CD8-positive, alpha-beta memory T cell (primary cell): ENCODE data around the gene TBCD. TPM values are rescaled to one million over a fixed set of nuclear protein-coding genes. Genes with fewer than 3 reads are reported as not detected.
A peak's percentile ranks its signal among the peaks of the same experiment; 100 is the strongest.

ENCODE experiments used
- CTCF ChIA-PET: fragments of 350-600 bp; sonication (Branson Sonifier 250); formaldehyde crosslinking; loops from one replicate; lab custom pipeline; 2021; ENCODE audit warnings: antibody characterized with exemption; lab: Charles Lee
- POLR2A ChIA-PET: fragments of 350-600 bp; sonication (Branson Sonifier 250); formaldehyde crosslinking; loops from one replicate; lab custom pipeline; 2021; ENCODE audit warnings: antibody characterized with exemption; lab: Charles Lee
- DNase-seq, 5 donors: peaks; one replicate each; pipeline versions ENCODE4 v3.0.0 to v3.0.0-alpha.2; 2020 to 2022; ENCODE audit warnings: mixed read lengths in 1 of 5
- H3K27ac ChIP-seq: one replicate; pipeline ENCODE4 v1.7.0; 2013; ENCODE audit warnings: low read depth, mild to moderate bottlenecking, low read length, moderate library complexity
- H3K27me3 ChIP-seq: 2 replicates; pipeline ENCODE4 v1.7.0; 2013; ENCODE audit warnings: low read length, mild to moderate bottlenecking; ENCODE audit not compliant: insufficient read depth, poor library complexity, severe bottlenecking
- H3K36me3 ChIP-seq: 2 replicates; pipeline ENCODE4 v1.7.0; 2013; ENCODE audit warnings: mild to moderate bottlenecking, low read length, moderate library complexity; ENCODE audit not compliant: insufficient read depth
- H3K4me1 ChIP-seq: 2 replicates; pipeline ENCODE4 v1.7.0; 2013; ENCODE audit warnings: mild to moderate bottlenecking, low read length, moderate library complexity; ENCODE audit not compliant: insufficient read depth
- H3K4me3 ChIP-seq: 2 replicates; pipeline ENCODE4 v1.7.0; 2013; ENCODE audit warnings: mild to moderate bottlenecking, low read length
- H3K9me3 ChIP-seq: 2 replicates; pipeline ENCODE4 v1.7.0; 2013; ENCODE audit warnings: mild to moderate bottlenecking, low read length
- H3K27ac Mint-ChIP-seq, 8 donors: one replicate each; pipeline ENCODE4 v1.8.0; 2020 to 2021; ENCODE audit warnings: mixed read lengths in 8 of 8, mild to moderate bottlenecking in 6 of 8, inconsistent platforms in 3 of 8, moderate library complexity in 3 of 8
- H3K27me3 Mint-ChIP-seq, 2 donors: one replicate each; pipeline ENCODE4 v1.8.0; 2020 to 2021; ENCODE audit warnings: mixed read lengths in 2 of 2, mild to moderate bottlenecking in 1 of 2, moderate library complexity in 1 of 2
- H3K36me3 Mint-ChIP-seq, 3 donors: one replicate each; pipeline ENCODE4 v1.8.0; 2020 to 2021; ENCODE audit warnings: mixed read lengths in 3 of 3, inconsistent platforms in 1 of 3, mild to moderate bottlenecking in 1 of 3
- H3K4me1 Mint-ChIP-seq, 3 donors: one replicate each; pipeline ENCODE4 v1.8.0; 2020 to 2021; ENCODE audit warnings: mixed read lengths in 3 of 3, inconsistent platforms in 1 of 3, mild to moderate bottlenecking in 1 of 3
- H3K4me3 Mint-ChIP-seq, 7 donors: one replicate each; pipeline ENCODE4 v1.8.0; 2020 to 2021; ENCODE audit warnings: mixed read lengths in 7 of 7, mild to moderate bottlenecking in 6 of 7, moderate library complexity in 4 of 7, inconsistent platforms in 2 of 7
- H3K9me3 Mint-ChIP-seq, 5 donors: one replicate each; pipeline ENCODE4 v1.8.0; 2020 to 2022; ENCODE audit warnings: mixed read lengths in 5 of 5, mild to moderate bottlenecking in 3 of 5, moderate library complexity in 2 of 5, inconsistent platforms in 1 of 5
- polyA plus RNA-seq: library from polyadenylated mRNA; unstranded; fragments of 300-500 nt; fragmentation: Illumina TruSeq; gene quantifications from one replicate; pipeline ENCODE4 v1.2.3, GENCODE V29; 2021
- total RNA-seq, 2 experiments: library from RNA; stranded (reverse); gene quantifications; one replicate each; pipeline ENCODE4 v1.2.3, GENCODE V29; 2021

The TBCD gene
- total and polyA plus RNA-seq, 3 experiments from 2014 or later, result 79.1 to 130 (median 83.7) TPM

- Histone ChIP-seq H3K4me3 (no peak overlapping the region), H3K9me3 (no peaks in the 10 kb centered on the region), H3K4me1 (no peaks in the 10 kb centered on the region), H3K27me3 (no peaks in the 10 kb centered on the region), H3K36me3 (no peaks in the 10 kb centered on the region), H3K27ac (no peak overlapping the region)
- POLR2A ChIA-PET, result interaction anchor here (0.8 kb wide), 1 partner anchor 49 kb away, joined by 3 read pairs; no protein-coding TSS in a partner anchor
- peaks cover 0 to 6% (median 3%) of the 10 kb centered on the region in 3 donors for H3K4me1 Mint-ChIP-seq
- H3K27ac Mint-ChIP-seq, result peak overlapping the region in 1 of 8 donors; percentile 38
- DNase-seq, result no peak
- CTCF ChIA-PET, result no interaction called here
- no peak overlapping the region for H3K4me3 Mint-ChIP-seq
- peaks cover 0 to 33% (median 2%) of the 10 kb centered on the region in 3 donors for H3K36me3 Mint-ChIP-seq
- H3K27me3 Mint-ChIP-seq, result no peaks in the 10 kb centered on the region
- no peaks in the 10 kb centered on the region for H3K9me3 Mint-ChIP-seq
These were observed 84.1 kb downstream of the TBCD start for GRCh38 chr17:82835766-82836512.

- Mint-ChIP-seq H3K4me1 (peaks cover 0 to 6% (median 3%) of the 10 kb centered on the region in 3 donors), H3K27me3 (no peaks in the 10 kb centered on the region), H3K4me3 (no peak overlapping the region), H3K27ac (peak overlapping the region in 4 of 8 donors; percentile 18 to 92 (median 30)), H3K9me3 (no peaks in the 10 kb centered on the region), H3K36me3 (peaks cover 0 to 26% (median 2%) of the 10 kb centered on the region in 3 donors)
- Histone ChIP-seq H3K4me1 (no peaks in the 10 kb centered on the region), H3K27me3 (no peaks in the 10 kb centered on the region), H3K36me3 (no peaks in the 10 kb centered on the region), H3K9me3 (no peaks in the 10 kb centered on the region), H3K4me3 (no peak overlapping the region), H3K27ac (no peak overlapping the region)
- DNase-seq, result no peak
- ChIA-PET POLR2A (interaction anchor here (0.9 kb wide), 1 partner anchor 18 kb away, joined by 3 read pairs; no protein-coding TSS in a partner anchor), CTCF (no interaction called here)
These were observed 85.0 kb downstream of the TBCD start for GRCh38 chr17:82836823-82837357.

- Histone ChIP-seq H3K27ac (no peak overlapping the region), H3K27me3 (no peaks in the 10 kb centered on the region), H3K4me3 (no peak overlapping the region), H3K9me3 (no peaks in the 10 kb centered on the region), H3K4me1 (no peaks in the 10 kb centered on the region), H3K36me3 (no peaks in the 10 kb centered on the region)
- no peaks in the 10 kb centered on the region for H3K27me3 Mint-ChIP-seq
- H3K27ac Mint-ChIP-seq, result peak overlapping the region in 2 of 8 donors; percentile 27 to 40
- peaks cover 0 to 18% (median 2%) of the 10 kb centered on the region in 3 donors for H3K36me3 Mint-ChIP-seq
- peaks cover 0 to 6% (median 3%) of the 10 kb centered on the region in 3 donors for H3K4me1 Mint-ChIP-seq
- H3K9me3 Mint-ChIP-seq, result no peaks in the 10 kb centered on the region
- no peak overlapping the region for H3K4me3 Mint-ChIP-seq
- ChIA-PET CTCF (no interaction called here), POLR2A (interaction anchor here (0.9 kb wide), 1 partner anchor 19 kb away, joined by 3 read pairs; no protein-coding TSS in a partner anchor)
- DNase-seq, result no peak
These were observed 85.9 kb downstream of the TBCD start for GRCh38 chr17:82837586-82838320.

GRCh38 chr17:82838386-82839063, 86.7 kb downstream of the TBCD start:
- DNase-seq, result no peak
- Histone ChIP-seq H3K4me1 (no peaks in the 10 kb centered on the region), H3K9me3 (no peaks in the 10 kb centered on the region), H3K4me3 (no peak overlapping the region), H3K36me3 (no peaks in the 10 kb centered on the region), H3K27me3 (no peaks in the 10 kb centered on the region), H3K27ac (no peak overlapping the region)
- Mint-ChIP-seq H3K4me3 (no peak overlapping the region), H3K27ac (no peak overlapping the region), H3K36me3 (peaks cover 0 to 12% (median 2%) of the 10 kb centered on the region in 3 donors), H3K27me3 (no peaks in the 10 kb centered on the region), H3K4me1 (peaks cover 0 to 6% (median 3%) of the 10 kb centered on the region in 3 donors), H3K9me3 (no peaks in the 10 kb centered on the region)
- ChIA-PET CTCF (no interaction called here), POLR2A (no interaction called here)

GRCh38 chr17:82839617-82840292, 87.9 kb downstream of the TBCD start, which contains the start of gene ZNF750:
TSS of gene ZNF750 (minus strand) at chr17:82840022. CDS start at chr17:82832454, 7,568 bp downstream.
- DNase-seq, result no peak
- no peaks in the 10 kb centered on the region for H3K27me3 Mint-ChIP-seq
- H3K27me3 ChIP-seq, result no peaks in the 10 kb centered on the region
- H3K27ac Mint-ChIP-seq, result peak within 1 kb of the TSS in 1 of 8 donors; percentile 30
- peak within 1 kb of the TSS in 1 of 7 donors; percentile 9 for H3K4me3 Mint-ChIP-seq
- ChIA-PET POLR2A (no interaction called here), CTCF (interaction anchor here (1.4 kb wide), 1 partner anchor 44 kb away, joined by 3 read pairs; no protein-coding TSS in a partner anchor)
- no peaks in the 10 kb centered on the region for H3K9me3 ChIP-seq
- peaks cover 0 to 8% (median 2%) of the 10 kb centered on the region in 3 donors for H3K36me3 Mint-ChIP-seq
- peaks cover 0 to 6% (median 3%) of the 10 kb centered on the region in 3 donors for H3K4me1 Mint-ChIP-seq
- no peaks in the 10 kb centered on the region for H3K36me3 ChIP-seq
- no peaks in the 10 kb centered on the region for H3K4me1 ChIP-seq
- H3K9me3 Mint-ChIP-seq, result no peaks in the 10 kb centered on the region
- H3K27ac ChIP-seq, result no peak within 1 kb of the TSS
- no peak within 1 kb of the TSS for H3K4me3 ChIP-seq

- CTCF ChIA-PET, result interaction anchor here (1.4 kb wide), 1 partner anchor 43 kb away, joined by 3 read pairs; no protein-coding TSS in a partner anchor
- POLR2A ChIA-PET, result no interaction called here
- no peaks in the 10 kb centered on the region for H3K9me3 Mint-ChIP-seq
- Histone ChIP-seq H3K27me3 (no peaks in the 10 kb centered on the region), H3K27ac (no peak overlapping the region), H3K4me3 (no peak overlapping the region), H3K9me3 (no peaks in the 10 kb centered on the region), H3K36me3 (no peaks in the 10 kb centered on the region), H3K4me1 (no peaks in the 10 kb centered on the region)
- H3K27me3 Mint-ChIP-seq, result no peaks in the 10 kb centered on the region
- no peak for DNase-seq
- H3K4me3 Mint-ChIP-seq, result peak overlapping the region in 1 of 7 donors; percentile 9
- peaks cover 0 to 8% (median 2%) of the 10 kb centered on the region in 3 donors for H3K36me3 Mint-ChIP-seq
- peak overlapping the region in 1 of 8 donors; percentile 30 for H3K27ac Mint-ChIP-seq
- peaks cover 0 to 6% (median 3%) of the 10 kb centered on the region in 3 donors for H3K4me1 Mint-ChIP-seq
These were observed 88.6 kb downstream of the TBCD start for GRCh38 chr17:82840431-82840831.

- no peak overlapping the region for H3K4me3 Mint-ChIP-seq
- CTCF ChIA-PET, result no interaction called here
- peaks cover 0 to 2% (median 0%) of the 10 kb centered on the region in 3 donors for H3K36me3 Mint-ChIP-seq
- Histone ChIP-seq H3K9me3 (no peaks in the 10 kb centered on the region), H3K27ac (no peak overlapping the region), H3K27me3 (no peaks in the 10 kb centered on the region), H3K36me3 (no peaks in the 10 kb centered on the region), H3K4me1 (no peaks in the 10 kb centered on the region), H3K4me3 (no peak overlapping the region)
- DNase-seq, result no peak
- POLR2A ChIA-PET, result no interaction called here
- no peaks in the 10 kb centered on the region for H3K27me3 Mint-ChIP-seq
- peak overlapping the region in 2 of 8 donors; percentile 50 to 60 for H3K27ac Mint-ChIP-seq
- no peaks in the 10 kb centered on the region for H3K9me3 Mint-ChIP-seq
- H3K4me1 Mint-ChIP-seq, result peaks cover 0 to 2% (median 0%) of the 10 kb centered on the region in 3 donors
These were observed 90.2 kb downstream of the TBCD start for GRCh38 chr17:82841921-82842596.
